Activated gamma-delta T cell treated with Interleukin-2 at 50 U/mL for 16 hours (primary cell): Measurements from ENCODE around the gene CDH3.
"Not testable (repeated sequence)": the region's sequence is repeated elsewhere in the genome, so short reads cannot be mapped to it uniquely, and the experiment has no call there.

Experiments used
- DNase-seq: peaks from one replicate; pipeline ENCODE4 v3.0.0-alpha.2; 2020

CDH3 gene

GRCh38 chr16:68707340-68708152 is 62.4 kb downstream of the CDH3 start:
- DNase-seq = no peak

DNA sequence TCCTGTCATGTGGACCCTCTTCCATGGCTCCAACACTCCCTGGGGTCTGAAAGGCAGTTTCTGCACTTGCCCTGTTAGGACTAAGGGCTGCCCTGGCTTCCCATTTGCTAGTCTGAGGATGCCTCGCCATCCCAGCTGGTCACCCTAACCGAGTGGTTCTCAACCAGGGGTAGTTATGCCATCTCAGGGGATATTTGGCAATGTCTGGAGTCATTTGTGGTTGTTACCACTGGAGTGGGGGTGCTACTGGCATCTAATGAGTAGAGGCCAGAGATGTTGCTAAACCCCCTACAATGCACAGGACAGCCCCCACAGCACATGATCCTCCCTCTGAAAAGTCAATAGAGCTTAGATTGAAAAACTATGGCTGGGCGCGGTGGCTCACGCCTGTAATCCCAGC is 65.1 kb downstream of the CDH3 start:
- DNase-seq = no peak

GRCh38 chr16:68711421-68712139 is 66.5 kb downstream of the CDH3 start:
- DNase-seq = no peak

- no peak for DNase-seq
These were observed 68.3 kb downstream of the CDH3 start for GRCh38 chr16:68713361-68713760.

GRCh38 chr16:68715471-68715870 is 70.4 kb downstream of the CDH3 start:
- DNase-seq = no peak

- not testable (repeated sequence) for DNase-seq
These were observed 71.4 kb downstream of the CDH3 start for GRCh38 chr16:68716516-68716915.

- no peak for DNase-seq
These were observed 72.6 kb downstream of the CDH3 start for GRCh38 chr16:68717684-68718083.

GRCh38 chr16:68718590-68718989 is 73.5 kb downstream of the CDH3 start:
- no peak for DNase-seq

GRCh38 chr16:68719993-68720489 is 74.9 kb downstream of the CDH3 start:
- DNase-seq = no peak

GRCh38 chr16:68722119-68723024 is 77.3 kb downstream of the CDH3 start:
- no peak for DNase-seq

DNA sequence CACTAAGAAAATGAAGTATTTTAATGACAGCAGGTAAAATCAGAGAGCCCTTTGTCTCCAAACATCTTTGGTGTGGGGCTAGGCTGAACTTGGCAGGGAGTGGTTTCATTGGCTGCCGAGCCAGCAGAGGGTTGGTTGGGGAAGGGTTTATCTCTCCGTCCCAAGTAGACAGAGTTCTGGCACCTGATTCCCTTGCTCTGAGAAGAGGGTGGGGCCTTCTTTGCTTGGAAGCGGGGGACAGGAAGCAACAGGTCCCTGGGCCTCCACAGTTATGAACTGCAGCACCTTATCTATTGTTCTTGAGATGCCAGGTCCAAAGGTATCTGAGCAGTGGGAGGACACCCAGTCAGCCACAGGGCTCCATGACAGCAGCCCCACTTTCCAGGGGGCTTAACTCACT is 79.7 kb downstream of the CDH3 start:
- DNase-seq = no peak

DNA sequence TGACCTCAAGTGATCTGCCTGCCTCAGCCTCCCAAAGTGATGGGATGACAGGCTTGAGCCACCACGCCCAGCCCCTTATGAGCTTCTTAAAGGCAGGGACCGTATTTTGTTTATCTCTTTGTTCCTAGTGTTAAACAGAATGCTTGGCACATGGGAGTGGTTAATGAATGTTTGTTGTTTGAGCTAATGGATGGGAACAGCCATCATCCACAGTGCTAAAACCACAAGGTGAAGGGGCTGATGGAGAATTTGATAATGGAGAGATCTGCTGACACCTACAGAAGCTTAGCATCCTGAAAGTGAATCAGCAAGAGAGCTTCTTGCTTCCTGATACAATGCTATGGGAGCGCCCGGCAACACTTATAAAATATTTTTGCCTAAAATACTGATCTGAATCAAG is 83.4 kb downstream of the CDH3 start:
- no peak for DNase-seq

DNA sequence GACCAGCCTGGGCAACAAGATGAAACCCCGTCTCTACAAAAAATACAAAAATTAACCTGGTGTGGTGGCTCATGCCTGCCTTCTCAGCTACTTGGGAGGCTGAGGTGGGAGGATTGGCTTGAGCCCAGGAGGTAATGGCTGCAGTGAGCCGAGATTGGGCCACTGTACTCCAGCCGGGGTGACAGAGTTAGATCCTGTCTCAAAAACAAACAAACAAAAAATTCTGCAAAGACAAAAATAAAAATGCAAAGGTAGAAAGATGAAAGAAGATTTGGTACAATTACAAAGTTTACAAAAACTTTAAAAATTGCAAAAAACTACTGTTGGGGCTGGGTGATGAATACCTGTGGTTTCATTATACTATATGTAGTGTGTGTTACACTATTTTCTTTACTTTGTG is 86.5 kb downstream of the CDH3 start:
- DNase-seq = no peak

DNA sequence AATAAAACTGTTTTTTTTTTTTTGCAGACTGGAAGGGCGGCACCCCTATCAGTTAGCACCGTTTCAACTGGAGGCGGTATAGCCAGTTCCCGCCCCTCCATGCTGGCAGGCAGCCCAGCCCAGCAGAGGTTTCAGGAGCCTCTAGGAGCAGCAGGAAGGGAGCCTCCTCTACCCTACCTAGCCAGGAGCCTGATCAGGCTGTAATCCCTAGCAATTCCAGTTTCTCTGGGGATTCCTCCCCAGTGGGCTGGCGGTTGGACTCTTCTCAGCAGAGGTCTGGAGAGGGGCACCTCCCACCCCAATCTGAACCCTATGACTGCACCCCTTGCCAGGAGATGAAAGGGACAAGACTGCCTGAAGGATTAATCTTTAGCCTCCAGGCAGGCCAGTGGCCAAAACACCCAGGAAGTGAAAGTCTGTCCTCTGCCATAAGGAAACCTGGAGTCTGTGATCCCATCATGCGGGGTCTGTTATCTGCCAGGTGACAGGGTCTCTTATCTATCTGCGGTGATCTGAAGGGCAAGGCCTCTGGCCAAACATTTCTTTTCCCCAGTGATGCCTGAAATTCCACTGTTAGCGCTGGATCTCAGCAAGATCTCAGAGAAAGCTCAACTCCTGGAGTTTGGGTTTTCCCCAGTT is 87.1 kb downstream of the CDH3 start:
- no peak for DNase-seq

GRCh38 chr16:68732741-68733399 is 87.8 kb downstream of the CDH3 start:
- DNase-seq = no peak

DNA sequence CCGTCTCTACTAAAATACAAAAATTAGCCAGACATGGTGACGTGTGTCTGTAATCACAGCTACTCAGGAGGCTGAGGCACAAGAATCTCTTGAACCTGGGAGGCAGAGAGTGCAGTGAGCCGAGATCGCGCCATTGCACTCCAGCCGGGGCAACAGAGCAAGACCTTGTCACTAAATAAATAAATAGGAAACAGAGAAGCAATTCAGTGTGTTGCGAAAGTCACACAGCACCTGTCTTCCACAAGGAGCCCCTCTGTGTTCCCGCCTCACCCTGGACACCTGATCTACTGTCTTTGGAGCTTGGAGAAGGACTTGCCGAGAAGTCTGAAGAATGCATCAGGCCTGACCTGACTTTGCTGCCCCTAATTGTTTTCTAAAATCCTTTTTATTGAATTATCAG is 88.5 kb downstream of the CDH3 start:
- no peak for DNase-seq

GRCh38 chr16:68734782-68735181 is 89.7 kb downstream of the CDH3 start:
- DNase-seq = no peak

GRCh38 chr16:68736561-68736960 is 91.5 kb downstream of the CDH3 start:
- DNase-seq = no peak

GRCh38 chr16:68737046-68737729 is 92.1 kb downstream of the CDH3 start, which contains the start of gene CDH1:
TSS of gene CDH1 (plus strand) at chr16:68737292. CDS start at chr16:68737416, 124 bp downstream.
- peak; percentile 22 for DNase-seq

GRCh38 chr16:68737730-68738629 is 92.9 kb downstream of the CDH3 start:
- DNase-seq = no peak
